ENCODE data around the gene DUSP1. TPM values are rescaled to one million over a fixed set of nuclear protein-coding genes. Genes with fewer than 3 reads are reported as not detected.
"Not testable (repeated sequence)": the region's sequence is repeated elsewhere in the genome, so short reads cannot be mapped to it uniquely, and the experiment has no call there.

DUSP1 gene
- total and polyA plus RNA-seq, 2 experiments from 2014 or later = 547 to 583 TPM

DNA sequence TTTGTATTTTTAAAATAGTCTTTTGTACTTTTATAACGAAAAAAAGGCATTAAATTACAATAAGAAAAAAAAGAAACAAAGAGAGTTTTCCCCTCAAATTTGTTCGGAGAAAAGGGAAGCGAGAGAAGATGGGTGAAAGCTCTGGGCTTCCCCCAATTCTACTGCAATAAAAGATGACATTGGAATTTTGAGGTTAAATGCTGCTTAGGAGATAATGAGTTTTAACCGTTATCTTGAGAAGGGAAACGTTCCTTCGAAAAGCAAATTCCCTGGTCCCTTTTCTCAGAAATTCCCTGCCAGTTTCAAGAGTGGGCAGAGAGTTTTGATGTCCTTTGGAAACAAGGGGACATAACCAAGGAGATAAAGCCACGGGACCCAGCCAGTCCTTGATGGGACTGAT is 44.6 kb upstream of the DUSP1 start:
- Histone ChIP-seq H4K20me1 (ENCODE audit: insufficient read depth, poor library complexity, severe bottlenecking) (no peaks in the 10 kb centered on the region), H3K4me3 (no peak overlapping the region), H3K4me2 (no peak overlapping the region), H3K9me2 (replicated peaks; ENCODE audit: insufficient read depth) (no peaks in the 10 kb centered on the region), H3K79me2 (no peaks in the 10 kb centered on the region), H3K36me3 (replicated peaks; ENCODE audit: insufficient read depth, low read depth) (no peaks in the 10 kb centered on the region), H2AFZ (no peak overlapping the region), H3K27ac (no peak overlapping the region), H3K9me3 (ENCODE audit: low read depth) (no peaks in the 10 kb centered on the region), H3K27me3 (no peaks in the 10 kb centered on the region), H3K4me1 (ENCODE audit: insufficient read depth) (no peaks in the 10 kb centered on the region)
- 71% methylated on average over 7 of the region's 7 CpGs for WGBS (ENCODE audit: low lambda C conversion rate, missing lambda C conversion rate)
- DNase-seq (ENCODE audit: low spot score) = no peak
- TF ChIP-seq EZH2phosphoT487 (IDR thresholded peaks at IDR 0.05; ENCODE audit: low read depth, severe bottlenecking, unreplicated experiment) (no peak), EZH2 (IDR thresholded peaks at IDR 0.05; ENCODE audit: borderline replicate concordance) (no peak), CTCF (IDR thresholded peaks at IDR 0.05; ENCODE audit: poor library complexity) (no peak)

GRCh38 chr5:172810996-172811395 is 40.0 kb upstream of the DUSP1 start:
- not testable (repeated sequence) for H3K79me2 ChIP-seq; H4K20me1 ChIP-seq (ENCODE audit: insufficient read depth, poor library complexity, severe bottlenecking); H3K4me3 ChIP-seq; H3K4me2 ChIP-seq; H3K9me2 ChIP-seq (replicated peaks; ENCODE audit: insufficient read depth); H3K4me1 ChIP-seq (ENCODE audit: insufficient read depth); H3K36me3 ChIP-seq (replicated peaks; ENCODE audit: insufficient read depth, low read depth); H3K9me3 ChIP-seq (ENCODE audit: low read depth); H3K27ac ChIP-seq; H2AFZ ChIP-seq; DNase-seq (ENCODE audit: low spot score); H3K27me3 ChIP-seq
- WGBS (ENCODE audit: low lambda C conversion rate, missing lambda C conversion rate) = 96% methylated on average over 4 of the region's 4 CpGs

- WGBS (ENCODE audit: low lambda C conversion rate, missing lambda C conversion rate) = 100% methylated on average over 2 of the region's 2 CpGs
Measured at GRCh38 chr5:172809774-172810173, 38.8 kb upstream of the DUSP1 start.

GRCh38 chr5:172807766-172808311 is 36.8 kb upstream of the DUSP1 start:
- no peak for DNase-seq (ENCODE audit: low spot score)
- Histone ChIP-seq H3K9me3 (ENCODE audit: low read depth) (no peaks in the 10 kb centered on the region), H3K36me3 (replicated peaks; ENCODE audit: insufficient read depth, low read depth) (no peaks in the 10 kb centered on the region), H3K27me3 (no peaks in the 10 kb centered on the region), H4K20me1 (ENCODE audit: insufficient read depth, poor library complexity, severe bottlenecking) (no peaks in the 10 kb centered on the region), H2AFZ (peak overlapping the region; percentile 36), H3K79me2 (no peaks in the 10 kb centered on the region), H3K4me3 (no peak overlapping the region), H3K9me2 (replicated peaks; ENCODE audit: insufficient read depth) (no peaks in the 10 kb centered on the region), H3K4me1 (ENCODE audit: insufficient read depth) (peaks cover 9% of the 10 kb centered on the region), H3K4me2 (peak overlapping the region; percentile 72), H3K27ac (peak overlapping the region; percentile 93)
- WGBS (ENCODE audit: low lambda C conversion rate, missing lambda C conversion rate) = 89% methylated on average over 11 of the region's 11 CpGs
- TF ChIP-seq EZH2 (IDR thresholded peaks at IDR 0.05; ENCODE audit: borderline replicate concordance) (no peak), CTCF (IDR thresholded peaks at IDR 0.05; ENCODE audit: poor library complexity) (no peak), EZH2phosphoT487 (IDR thresholded peaks at IDR 0.05; ENCODE audit: low read depth, severe bottlenecking, unreplicated experiment) (no peak)

More at GRCh38 chr5:172809774-172810173, 38.8 kb upstream of the DUSP1 start:
- TF ChIP-seq CTCF (IDR thresholded peaks at IDR 0.05; ENCODE audit: poor library complexity) = no peak
- TF ChIP-seq EZH2phosphoT487 (IDR thresholded peaks at IDR 0.05; ENCODE audit: low read depth, severe bottlenecking, unreplicated experiment) = no peak
- no peak for TF ChIP-seq EZH2 (IDR thresholded peaks at IDR 0.05; ENCODE audit: borderline replicate concordance)
- no peaks in the 10 kb centered on the region for H3K9me3 ChIP-seq (ENCODE audit: low read depth)
- H3K27ac ChIP-seq = no peak overlapping the region
- H3K4me3 ChIP-seq = no peak overlapping the region
- H3K36me3 ChIP-seq (replicated peaks; ENCODE audit: insufficient read depth, low read depth) = no peaks in the 10 kb centered on the region
- no peaks in the 10 kb centered on the region for H4K20me1 ChIP-seq (ENCODE audit: insufficient read depth, poor library complexity, severe bottlenecking)
- DNase-seq (ENCODE audit: low spot score) = no peak
- no peak overlapping the region for H3K4me2 ChIP-seq
- H2AFZ ChIP-seq = no peak overlapping the region
- no peaks in the 10 kb centered on the region for H3K27me3 ChIP-seq
- no peaks in the 10 kb centered on the region for H3K9me2 ChIP-seq (replicated peaks; ENCODE audit: insufficient read depth)
- peaks cover 9% of the 10 kb centered on the region for H3K4me1 ChIP-seq (ENCODE audit: insufficient read depth)
- no peaks in the 10 kb centered on the region for H3K79me2 ChIP-seq

All from hepatocyte (in vitro differentiated cells).